PC-3 (cell line): ENCODE data around the gene HNRNPCL1.

Source experiments
- EZH2 ChIP-seq: fragments of 300-600 bp; sonication (generic); IDR thresholded peaks from one replicate; pipeline ENCODE4 v1.6.1; 2017; ENCODE audit warnings: antibody characterized with exemption, mild to moderate bottlenecking, low read length; ENCODE audit not compliant: unreplicated experiment
- TF ChIP-seq, protein P1 (sequence below): fragments of 300-600 bp; sonication (generic); conservative IDR thresholded peaks from 2 replicates; pipeline ENCODE4 v1.5.1; 2017; ENCODE audit warnings: antibody characterized with exemption, low read depth, mild to moderate bottlenecking, low read length

DNA sequence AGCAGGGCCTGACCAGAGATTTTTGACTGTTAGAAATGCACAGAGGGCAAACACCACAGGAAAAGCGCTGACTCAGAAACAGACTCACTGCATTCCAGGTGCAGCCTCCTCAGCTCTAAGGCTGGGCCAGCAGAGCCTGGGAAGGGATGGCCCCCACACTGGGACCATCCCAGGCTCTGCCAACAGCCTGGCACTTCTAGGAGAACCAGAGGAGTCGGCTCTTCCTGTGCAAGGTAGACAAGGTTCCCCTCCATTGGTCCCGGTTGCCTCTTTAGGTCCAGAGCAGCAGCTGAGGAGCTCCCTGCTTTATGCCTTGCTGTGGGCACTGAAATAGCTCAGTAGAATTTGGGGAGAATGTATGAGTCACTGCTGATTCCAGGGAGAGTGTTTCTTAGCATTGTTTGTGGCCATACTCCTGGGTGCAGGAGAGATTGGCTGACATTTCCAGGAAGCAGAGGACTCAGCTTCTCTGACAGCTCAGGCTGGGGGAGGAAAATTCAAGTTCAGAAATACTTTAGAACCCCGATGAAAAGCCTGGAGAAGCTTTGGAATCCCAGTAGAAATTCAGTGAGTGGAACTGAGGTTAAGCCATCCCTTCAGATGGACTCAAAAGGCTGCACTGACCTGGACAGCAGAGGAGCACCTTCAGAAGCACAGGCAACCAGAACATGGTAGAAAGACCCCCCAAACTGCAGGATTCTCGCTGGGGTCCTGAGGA lies 37.7 kb downstream of the HNRNPCL1 start:
- TF ChIP-seq, protein P1, sequence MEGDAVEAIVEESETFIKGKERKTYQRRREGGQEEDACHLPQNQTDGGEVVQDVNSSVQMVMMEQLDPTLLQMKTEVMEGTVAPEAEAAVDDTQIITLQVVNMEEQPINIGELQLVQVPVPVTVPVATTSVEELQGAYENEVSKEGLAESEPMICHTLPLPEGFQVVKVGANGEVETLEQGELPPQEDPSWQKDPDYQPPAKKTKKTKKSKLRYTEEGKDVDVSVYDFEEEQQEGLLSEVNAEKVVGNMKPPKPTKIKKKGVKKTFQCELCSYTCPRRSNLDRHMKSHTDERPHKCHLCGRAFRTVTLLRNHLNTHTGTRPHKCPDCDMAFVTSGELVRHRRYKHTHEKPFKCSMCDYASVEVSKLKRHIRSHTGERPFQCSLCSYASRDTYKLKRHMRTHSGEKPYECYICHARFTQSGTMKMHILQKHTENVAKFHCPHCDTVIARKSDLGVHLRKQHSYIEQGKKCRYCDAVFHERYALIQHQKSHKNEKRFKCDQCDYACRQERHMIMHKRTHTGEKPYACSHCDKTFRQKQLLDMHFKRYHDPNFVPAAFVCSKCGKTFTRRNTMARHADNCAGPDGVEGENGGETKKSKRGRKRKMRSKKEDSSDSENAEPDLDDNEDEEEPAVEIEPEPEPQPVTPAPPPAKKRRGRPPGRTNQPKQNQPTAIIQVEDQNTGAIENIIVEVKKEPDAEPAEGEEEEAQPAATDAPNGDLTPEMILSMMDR, result no peak
- TF ChIP-seq EZH2, result no peak
